ENCODE data around the gene ACTL6B.

DNA sequence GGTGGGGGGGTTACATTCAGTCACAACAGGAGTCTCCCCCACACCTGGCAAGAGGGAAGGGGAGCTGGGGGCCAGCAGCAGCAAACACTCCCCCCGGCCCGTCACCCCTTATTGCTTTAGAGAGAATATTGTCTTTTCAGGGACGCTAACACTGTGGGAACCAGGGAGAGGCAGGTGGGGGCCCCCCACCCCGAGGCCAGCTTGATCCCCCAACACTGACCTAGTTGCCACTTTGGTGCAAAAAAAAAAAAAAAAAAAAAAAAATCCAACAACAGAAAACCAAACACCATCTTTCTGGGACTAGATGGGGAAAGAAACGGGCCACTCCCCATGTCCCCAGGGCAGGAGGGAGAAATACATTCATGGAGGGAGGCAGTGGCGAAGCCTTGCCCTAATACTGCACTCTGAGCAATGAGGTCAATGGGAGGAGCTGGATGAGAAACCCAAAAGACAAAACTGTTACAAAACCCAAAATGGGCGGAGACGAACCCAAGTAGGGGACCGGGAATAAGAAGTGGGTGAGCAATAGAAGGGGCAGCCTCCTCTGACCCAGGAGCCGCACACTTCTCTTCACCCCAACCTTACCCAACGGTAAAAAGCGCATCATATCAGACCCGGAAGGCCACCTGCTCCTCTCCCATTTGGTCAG, 23.8 kb upstream of the ACTL6B start:
- TF ChIP-seq, protein P1, sequence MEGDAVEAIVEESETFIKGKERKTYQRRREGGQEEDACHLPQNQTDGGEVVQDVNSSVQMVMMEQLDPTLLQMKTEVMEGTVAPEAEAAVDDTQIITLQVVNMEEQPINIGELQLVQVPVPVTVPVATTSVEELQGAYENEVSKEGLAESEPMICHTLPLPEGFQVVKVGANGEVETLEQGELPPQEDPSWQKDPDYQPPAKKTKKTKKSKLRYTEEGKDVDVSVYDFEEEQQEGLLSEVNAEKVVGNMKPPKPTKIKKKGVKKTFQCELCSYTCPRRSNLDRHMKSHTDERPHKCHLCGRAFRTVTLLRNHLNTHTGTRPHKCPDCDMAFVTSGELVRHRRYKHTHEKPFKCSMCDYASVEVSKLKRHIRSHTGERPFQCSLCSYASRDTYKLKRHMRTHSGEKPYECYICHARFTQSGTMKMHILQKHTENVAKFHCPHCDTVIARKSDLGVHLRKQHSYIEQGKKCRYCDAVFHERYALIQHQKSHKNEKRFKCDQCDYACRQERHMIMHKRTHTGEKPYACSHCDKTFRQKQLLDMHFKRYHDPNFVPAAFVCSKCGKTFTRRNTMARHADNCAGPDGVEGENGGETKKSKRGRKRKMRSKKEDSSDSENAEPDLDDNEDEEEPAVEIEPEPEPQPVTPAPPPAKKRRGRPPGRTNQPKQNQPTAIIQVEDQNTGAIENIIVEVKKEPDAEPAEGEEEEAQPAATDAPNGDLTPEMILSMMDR (IDR thresholded peaks at IDR 0.05; ENCODE audit: poor library complexity), result no peak
- TF ChIP-seq EZH2 (IDR thresholded peaks at IDR 0.05; ENCODE audit: borderline replicate concordance), result no peak

All from hepatocyte (in vitro differentiated cells).